Measurements from ENCODE around the gene PRKCZ.
"Not testable (repeated sequence)": the region's sequence is repeated elsewhere in the genome, so short reads cannot be mapped to it uniquely, and the experiment has no call there.

PRKCZ gene

DNA sequence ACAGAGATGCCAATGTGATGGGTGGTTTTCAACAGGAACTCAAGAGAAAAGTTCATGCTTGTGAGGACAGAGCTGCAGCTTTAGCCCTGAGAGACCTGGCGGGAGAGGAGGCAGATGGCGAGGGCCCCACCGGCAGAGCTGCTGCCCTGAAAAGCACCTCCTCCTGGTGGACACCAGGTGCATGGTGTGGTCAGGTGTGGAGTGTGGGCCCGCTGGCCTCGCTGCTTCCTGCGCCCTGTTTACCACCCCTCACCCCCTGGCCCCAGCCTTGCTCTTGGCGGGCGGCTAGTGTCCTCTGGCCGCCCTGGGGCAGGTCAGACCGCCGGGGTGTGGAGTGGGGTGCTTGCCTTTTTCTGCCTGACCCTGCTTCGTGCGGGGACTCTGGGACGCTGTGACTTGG is 42.8 kb downstream of the PRKCZ start:
- DNase-seq (ENCODE audit: low read depth): no peak
- Histone ChIP-seq H3K9me3 (ENCODE audit: control insufficient read depth, low read length) (peaks cover 19% of the 10 kb centered on the region), H3K4me3 (ENCODE audit: low read length) (no peak overlapping the region), H3K36me3 (ENCODE audit: control insufficient read depth, insufficient read depth, low read length, severe bottlenecking) (no peaks in the 10 kb centered on the region), H3K27me3 (replicated peaks; ENCODE audit: control insufficient read depth, insufficient read depth, low read length) (peaks cover 18% of the 10 kb centered on the region), H3K9ac (ENCODE audit: low read length) (no peak overlapping the region), H3K4me1 (ENCODE audit: control insufficient read depth, insufficient read depth, low read length) (peaks cover 5% of the 10 kb centered on the region)

DNA sequence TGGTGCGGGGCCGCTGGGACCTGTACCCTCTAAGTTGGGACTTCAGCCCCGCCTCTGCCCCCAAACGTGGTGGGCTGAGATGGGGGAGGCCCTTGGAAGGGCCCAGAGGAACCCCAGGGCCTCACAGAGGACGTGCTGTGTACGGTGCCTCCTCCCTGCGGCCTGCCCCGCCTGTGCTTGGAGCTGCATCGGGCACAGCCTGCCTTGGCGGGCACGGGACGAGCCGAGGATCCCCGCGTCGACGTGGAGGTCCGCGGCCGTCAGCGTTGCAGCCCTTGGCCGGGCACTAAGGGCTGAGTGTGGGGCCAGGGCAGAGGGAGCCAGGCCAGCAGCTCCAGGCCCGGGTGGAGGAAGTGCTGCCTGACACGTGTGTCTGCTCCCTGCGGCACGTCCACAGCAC is 43.4 kb downstream of the PRKCZ start:
- peaks cover 14% of the 10 kb centered on the region for H3K27me3 ChIP-seq (replicated peaks; ENCODE audit: control insufficient read depth, insufficient read depth, low read length)
- H3K9ac ChIP-seq (ENCODE audit: low read length): no peak overlapping the region
- H3K9me3 ChIP-seq (ENCODE audit: control insufficient read depth, low read length): peaks cover 23% of the 10 kb centered on the region
- no peaks in the 10 kb centered on the region for H3K36me3 ChIP-seq (ENCODE audit: control insufficient read depth, insufficient read depth, low read length, severe bottlenecking)
- no peak for DNase-seq (ENCODE audit: low read depth)
- H3K4me3 ChIP-seq (ENCODE audit: low read length): no peak overlapping the region
- no peaks in the 10 kb centered on the region for H3K4me1 ChIP-seq (ENCODE audit: control insufficient read depth, insufficient read depth, low read length)

DNA sequence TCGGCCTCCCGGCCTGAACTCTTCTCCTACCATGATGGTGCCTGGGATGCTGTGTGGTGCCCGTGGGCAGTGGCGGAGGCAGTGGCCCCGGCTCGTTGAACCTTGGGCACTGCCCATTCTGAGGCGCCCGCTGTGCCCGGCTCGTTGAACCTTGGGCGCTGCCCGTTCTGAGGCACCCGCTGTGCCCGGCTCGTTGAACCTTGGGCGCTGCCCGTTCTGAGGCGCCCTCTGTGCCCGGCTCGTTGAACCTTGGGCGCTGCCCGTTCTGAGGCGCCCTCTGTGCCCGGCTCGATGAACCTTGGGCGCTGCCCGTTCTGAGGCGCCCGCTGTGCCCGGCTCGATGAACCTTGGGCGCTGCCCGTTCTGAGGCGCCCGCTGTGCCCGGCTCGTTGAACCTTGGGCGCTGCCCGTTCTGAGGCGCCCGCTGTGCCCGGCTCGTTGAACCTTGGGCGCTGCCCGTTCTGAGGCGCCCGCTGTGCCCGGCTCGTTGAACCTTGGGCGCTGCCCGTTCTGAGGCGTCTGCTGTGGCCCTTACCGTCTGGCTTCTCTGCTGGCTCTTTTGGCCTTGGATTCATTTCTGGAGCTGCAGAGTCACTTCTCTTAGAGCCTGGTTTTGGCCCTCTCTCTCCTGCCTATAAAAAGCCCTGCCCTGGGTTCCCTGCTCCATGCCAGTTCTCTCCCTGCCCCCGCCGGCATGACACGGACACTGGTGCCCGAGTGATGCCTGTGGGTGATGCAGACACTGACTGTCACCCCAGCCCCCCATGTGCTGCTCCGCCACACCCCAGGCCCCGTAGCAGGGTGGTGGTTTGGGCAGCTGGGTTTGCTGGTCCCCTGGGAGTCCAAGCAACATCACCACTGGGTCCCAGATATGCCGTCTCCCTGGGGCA is 44.3 kb downstream of the PRKCZ start:
- H3K9me3 ChIP-seq (ENCODE audit: control insufficient read depth, low read length): peaks cover 23% of the 10 kb centered on the region
- H3K4me1 ChIP-seq (ENCODE audit: control insufficient read depth, insufficient read depth, low read length); DNase-seq (ENCODE audit: low read depth); H3K36me3 ChIP-seq (ENCODE audit: control insufficient read depth, insufficient read depth, low read length, severe bottlenecking); H3K4me3 ChIP-seq (ENCODE audit: low read length); H3K9ac ChIP-seq (ENCODE audit: low read length): not testable (repeated sequence)
- peaks cover 14% of the 10 kb centered on the region for H3K27me3 ChIP-seq (replicated peaks; ENCODE audit: control insufficient read depth, insufficient read depth, low read length)

DNA sequence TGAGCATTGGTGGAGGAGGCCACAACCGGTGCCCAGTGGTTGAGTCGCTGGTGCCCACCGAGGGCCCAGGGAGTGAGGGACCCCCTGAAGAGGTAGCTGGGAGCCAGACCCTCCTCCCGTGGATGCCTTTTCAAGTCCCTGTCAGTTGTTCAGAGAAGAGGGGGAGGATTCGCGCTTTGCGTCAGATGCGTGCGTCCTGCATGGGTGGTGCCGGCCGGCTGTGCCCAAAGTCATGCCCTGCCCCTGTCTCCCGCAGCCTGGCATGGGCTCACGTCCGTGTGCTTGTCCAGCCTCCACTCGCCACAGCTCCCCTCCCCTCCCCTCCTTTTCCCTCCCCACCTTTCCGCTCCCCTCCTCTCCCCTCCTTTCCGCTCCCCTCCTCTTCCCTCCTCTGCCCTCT is 45.2 kb downstream of the PRKCZ start:
- H3K9me3 ChIP-seq (ENCODE audit: control insufficient read depth, low read length): peaks cover 23% of the 10 kb centered on the region
- H3K9ac ChIP-seq (ENCODE audit: low read length): no peak overlapping the region
- peaks cover 14% of the 10 kb centered on the region for H3K27me3 ChIP-seq (replicated peaks; ENCODE audit: control insufficient read depth, insufficient read depth, low read length)
- no peaks in the 10 kb centered on the region for H3K4me1 ChIP-seq (ENCODE audit: control insufficient read depth, insufficient read depth, low read length)
- H3K4me3 ChIP-seq (ENCODE audit: low read length): no peak overlapping the region
- no peak for DNase-seq (ENCODE audit: low read depth)
- H3K36me3 ChIP-seq (ENCODE audit: control insufficient read depth, insufficient read depth, low read length, severe bottlenecking): no peaks in the 10 kb centered on the region

- no peak for DNase-seq (ENCODE audit: low read depth)
- H3K9me3 ChIP-seq (ENCODE audit: control insufficient read depth, low read length): peaks cover 23% of the 10 kb centered on the region
- H3K27me3 ChIP-seq (replicated peaks; ENCODE audit: control insufficient read depth, insufficient read depth, low read length): peaks cover 14% of the 10 kb centered on the region
- no peak overlapping the region for H3K4me3 ChIP-seq (ENCODE audit: low read length)
- H3K9ac ChIP-seq (ENCODE audit: low read length): no peak overlapping the region
- no peaks in the 10 kb centered on the region for H3K4me1 ChIP-seq (ENCODE audit: control insufficient read depth, insufficient read depth, low read length)
- H3K36me3 ChIP-seq (ENCODE audit: control insufficient read depth, insufficient read depth, low read length, severe bottlenecking): no peaks in the 10 kb centered on the region
Observed at GRCh38 chr1:2095981-2096736, 45.9 kb downstream of the PRKCZ start.

DNA sequence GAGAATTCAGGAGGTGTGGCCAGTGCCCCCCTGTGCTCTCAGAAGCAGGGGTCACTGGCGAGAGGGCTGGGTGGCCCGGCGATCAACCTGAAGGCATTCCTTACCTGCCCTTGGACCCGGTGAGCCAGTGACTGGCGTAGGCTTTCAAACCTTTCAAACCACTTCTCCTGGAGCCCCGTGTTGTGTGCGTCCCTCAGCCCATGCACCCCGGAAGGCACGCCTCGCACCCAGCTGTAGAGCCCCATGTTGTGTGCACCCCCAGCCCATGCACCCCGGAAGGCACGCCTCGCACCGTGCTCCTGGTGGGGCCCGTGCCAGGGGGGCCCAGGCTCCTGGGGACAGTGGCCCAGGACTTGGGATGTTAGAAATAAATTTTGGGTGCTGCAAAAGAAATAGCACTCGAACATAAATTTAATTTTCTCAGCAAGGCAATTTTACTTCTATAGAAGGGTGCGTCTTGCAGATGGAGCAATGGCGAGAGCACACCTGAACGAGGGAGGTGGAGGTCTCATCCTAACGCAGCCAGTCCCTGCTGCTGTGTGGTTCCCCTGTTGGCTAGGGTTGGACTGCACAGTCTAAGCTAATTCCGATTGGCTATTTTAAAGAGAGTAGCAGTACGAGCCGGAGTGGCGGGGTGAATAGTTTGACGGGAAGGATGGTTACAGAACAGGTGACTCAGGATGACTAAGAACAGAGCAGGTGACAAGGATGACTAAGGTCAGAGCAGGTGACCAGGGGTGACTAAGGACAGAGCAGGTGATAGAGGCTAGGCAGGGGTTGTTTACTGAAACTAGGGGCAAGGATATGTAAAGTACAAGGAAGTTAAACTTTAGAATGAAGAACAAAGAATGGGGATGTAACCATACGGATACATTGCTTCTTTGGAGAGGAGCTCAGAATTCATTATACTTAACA is 47.4 kb downstream of the PRKCZ start:
- DNase-seq (ENCODE audit: low read depth): no peak
- Histone ChIP-seq H3K4me1 (ENCODE audit: control insufficient read depth, insufficient read depth, low read length) (no peaks in the 10 kb centered on the region), H3K36me3 (ENCODE audit: control insufficient read depth, insufficient read depth, low read length, severe bottlenecking) (no peaks in the 10 kb centered on the region), H3K4me3 (ENCODE audit: low read length) (no peak overlapping the region), H3K27me3 (replicated peaks; ENCODE audit: control insufficient read depth, insufficient read depth, low read length) (peaks cover 24% of the 10 kb centered on the region), H3K9me3 (ENCODE audit: control insufficient read depth, low read length) (peaks cover 23% of the 10 kb centered on the region), H3K9ac (ENCODE audit: low read length) (no peak overlapping the region)

DNA sequence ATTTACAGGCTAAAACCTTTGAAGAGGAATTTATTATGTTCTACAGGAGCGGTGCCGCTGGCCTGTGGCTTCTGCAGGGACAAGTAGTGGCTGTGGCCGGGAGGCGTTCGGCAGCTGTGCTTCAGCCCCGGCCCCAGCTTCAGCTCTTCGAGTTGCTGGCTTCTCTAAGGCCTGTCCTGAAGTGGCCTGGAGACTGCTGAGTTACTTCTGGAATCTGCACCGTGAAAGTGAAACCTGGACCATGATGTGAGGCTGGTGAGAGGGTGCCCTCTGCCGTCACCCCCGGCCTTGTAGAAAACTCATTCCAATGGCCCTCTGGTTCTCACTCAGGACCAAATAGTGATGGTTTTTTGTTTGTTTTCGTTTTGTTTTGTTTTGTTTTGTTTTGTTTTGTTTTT is 48.1 kb downstream of the PRKCZ start:
- Histone ChIP-seq H3K9me3 (ENCODE audit: control insufficient read depth, low read length) (peaks cover 23% of the 10 kb centered on the region), H3K4me1 (ENCODE audit: control insufficient read depth, insufficient read depth, low read length) (no peaks in the 10 kb centered on the region), H3K27me3 (replicated peaks; ENCODE audit: control insufficient read depth, insufficient read depth, low read length) (peaks cover 24% of the 10 kb centered on the region), H3K4me3 (ENCODE audit: low read length) (no peak overlapping the region), H3K36me3 (ENCODE audit: control insufficient read depth, insufficient read depth, low read length, severe bottlenecking) (no peaks in the 10 kb centered on the region), H3K9ac (ENCODE audit: low read length) (no peak overlapping the region)
- no peak for DNase-seq (ENCODE audit: low read depth)

DNA sequence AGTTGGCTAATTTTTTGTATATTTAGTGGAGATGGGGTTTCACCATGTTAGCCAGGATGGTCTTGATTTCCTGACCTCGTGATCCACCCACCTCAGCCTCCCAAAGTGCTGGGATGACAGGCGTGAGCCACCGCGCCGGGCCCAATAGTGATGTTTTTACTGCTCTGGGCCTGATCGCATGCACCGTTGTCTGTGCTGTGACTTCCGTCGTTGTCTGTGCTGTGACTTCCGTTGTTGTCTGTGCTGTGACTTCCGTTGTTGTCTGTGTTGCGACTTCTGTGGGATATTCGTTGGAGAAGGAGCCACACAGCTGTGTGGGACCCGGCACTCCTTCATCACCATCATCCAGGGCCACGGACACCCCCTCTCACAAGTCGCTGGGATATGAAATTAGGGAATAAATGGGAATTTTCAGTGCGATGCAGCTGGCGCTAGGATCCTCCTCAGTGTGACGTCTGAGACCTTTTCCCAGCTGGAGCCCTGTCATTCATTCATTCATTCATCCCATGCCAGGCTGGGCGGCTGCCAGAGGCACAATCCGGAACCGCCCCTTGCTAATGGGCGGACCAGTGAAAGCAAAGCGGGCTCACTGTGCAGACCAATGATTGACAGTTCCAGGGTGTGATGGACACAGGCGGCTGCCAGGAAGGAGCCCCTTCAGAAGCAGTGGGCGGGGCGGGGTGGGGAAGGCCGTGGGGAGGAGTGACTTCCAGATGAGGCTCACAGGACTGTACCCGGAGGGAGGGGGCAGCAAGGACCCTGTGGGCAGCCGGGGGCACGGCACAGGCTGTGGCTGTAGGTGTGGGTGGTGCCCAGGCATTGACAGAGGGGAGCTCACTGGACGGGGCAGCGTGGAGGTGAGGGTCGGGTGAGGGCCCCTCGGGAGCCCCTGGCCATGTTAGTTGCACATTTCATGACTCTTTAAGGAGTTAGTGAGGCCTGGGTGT is 48.9 kb downstream of the PRKCZ start:
- no peaks in the 10 kb centered on the region for H3K4me1 ChIP-seq (ENCODE audit: control insufficient read depth, insufficient read depth, low read length)

GRCh38 chr1:2099886-2100779 is 49.9 kb downstream of the PRKCZ start:
- Histone ChIP-seq H3K9ac (ENCODE audit: low read length) (no peak overlapping the region), H3K4me1 (ENCODE audit: control insufficient read depth, insufficient read depth, low read length) (no peaks in the 10 kb centered on the region), H3K9me3 (ENCODE audit: control insufficient read depth, low read length) (peaks cover 23% of the 10 kb centered on the region), H3K36me3 (ENCODE audit: control insufficient read depth, insufficient read depth, low read length, severe bottlenecking) (no peaks in the 10 kb centered on the region), H3K4me3 (ENCODE audit: low read length) (no peak overlapping the region), H3K27me3 (replicated peaks; ENCODE audit: control insufficient read depth, insufficient read depth, low read length) (peaks cover 35% of the 10 kb centered on the region)
- DNase-seq (ENCODE audit: low read depth): no peak

More for the DNA sequence above, 48.9 kb downstream of the PRKCZ start:
- H3K27me3 ChIP-seq (replicated peaks; ENCODE audit: control insufficient read depth, insufficient read depth, low read length): peaks cover 31% of the 10 kb centered on the region
- no peak for DNase-seq (ENCODE audit: low read depth)
- H3K9ac ChIP-seq (ENCODE audit: low read length): no peak overlapping the region
- H3K9me3 ChIP-seq (ENCODE audit: control insufficient read depth, low read length): peaks cover 23% of the 10 kb centered on the region
- H3K36me3 ChIP-seq (ENCODE audit: control insufficient read depth, insufficient read depth, low read length, severe bottlenecking): no peaks in the 10 kb centered on the region
- no peak overlapping the region for H3K4me3 ChIP-seq (ENCODE audit: low read length)

All from adipocyte (in vitro differentiated cells).